ENCODE data around the gene POTEM.
"Not testable (repeated sequence)": the region's sequence is repeated elsewhere in the genome, so short reads cannot be mapped to it uniquely, and the experiment has no call there.

DNA sequence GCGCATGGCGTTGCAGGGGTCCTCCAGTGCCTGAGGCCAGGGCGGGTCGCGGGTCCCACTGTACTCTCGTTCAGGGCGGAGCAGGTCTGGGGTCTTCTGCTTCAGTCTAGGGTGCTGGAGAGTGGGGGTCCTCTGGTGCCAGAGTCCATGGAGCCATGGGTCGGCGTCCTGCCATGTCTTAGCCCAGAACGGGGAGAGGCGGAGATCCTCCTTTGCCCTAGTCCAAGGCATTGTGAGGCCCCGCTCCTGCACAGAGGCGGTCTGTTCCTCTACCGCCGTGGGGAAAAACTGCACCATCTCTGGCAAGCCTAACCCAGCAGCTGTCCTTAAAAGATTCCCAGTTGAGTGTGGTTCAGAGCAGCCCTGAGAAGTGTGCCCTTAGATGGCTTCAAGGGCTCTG, 71.6 kb downstream of the POTEM start:
- TF ChIP-seq EGR1 (IDR thresholded peaks at IDR 0.05; ENCODE audit: borderline replicate concordance in 1 of 2, low read depth in 2 of 2, low read length in 2 of 2); POLR2A (IDR thresholded peaks at IDR 0.05; ENCODE audit: low read depth, low read length); JUNB (IDR thresholded peaks at IDR 0.05); CBX5 (IDR thresholded peaks at IDR 0.05; ENCODE audit: low read depth): not testable (repeated sequence)

Data from GM12878 (cell line).